Adrenal gland (tissue), 12 donors: ENCODE measurements around the gene PRKCB. TPM values are rescaled to one million over a fixed set of nuclear protein-coding genes. Genes with fewer than 3 reads are reported as not detected.

Source experiments
- DNase-seq, 7 donors: peaks; one replicate each; pipeline ENCODE4 v3.0.0-alpha.2; 2019 to 2020
- H3K27ac ChIP-seq, 5 donors: fragments of 200-600 bp; sonication (generic) in 4 of 5; 1 replicate in 3 of 5; 2 replicates in 2 of 5; pipeline versions ENCODE4 v1.5.1 to v1.8.0; 2016 to 2020; ENCODE audit warnings: mild to moderate bottlenecking in 1 of 5
- H3K27me3 ChIP-seq: fragments of 200-600 bp; 2 replicates; pipeline ENCODE4 v1.8.0; 2021
- H3K36me3 ChIP-seq, 2 donors: fragments of 200-600 bp; replicated peaks in 1 of 2; 1 replicate in 1 of 2; 2 replicates in 1 of 2; pipeline versions ENCODE4 v1.5.1 to v1.8.0; 2018 to 2022
- H3K4me1 ChIP-seq, 2 donors: fragments of 200-600 bp; replicated peaks in 1 of 2; 1 replicate in 1 of 2; 2 replicates in 1 of 2; pipeline versions ENCODE4 v1.5.1 to v1.8.0; 2018 to 2021
- H3K4me3 ChIP-seq, 4 donors: fragments of 200-600 bp; sonication (generic) in 3 of 4; one replicate each; pipeline ENCODE4 v1.5.1; 2016 to 2018
- H3K9me3 ChIP-seq, 3 donors: fragments of 200-600 bp; sonication (generic) in 1 of 3; replicated peaks in 1 of 3; 1 replicate in 2 of 3; 2 replicates in 1 of 3; pipeline versions ENCODE4 v1.5.1 to v1.8.0; 2016 to 2021
- CTCF ChIP-seq, 6 experiments: fragments of 450-650 bp in 4 of 6; fragments of 200-600 bp in 2 of 6; sonication (generic) in 1 of 6; IDR thresholded peaks; 1 replicate in 5 of 6; 2 replicates in 1 of 6; pipeline versions ENCODE4 v1.5.1 to v1.8.0; 2016 to 2021; ENCODE audit warnings: antibody characterized with exemption in 6 of 6, mild to moderate bottlenecking in 2 of 6, moderate library complexity in 1 of 6
- POLR2A ChIP-seq, 2 donors: fragments of 450-650 bp; IDR thresholded peaks; one replicate each; pipeline ENCODE4 v1.6.1; 2017; ENCODE audit warnings: antibody characterized with exemption in 2 of 2, mild to moderate bottlenecking in 2 of 2, moderate library complexity in 1 of 2
- WGBS, 4 donors: extraction: QIAGEN DNeasy Blood & Tissue Kit in 2 of 4; methylation state at CpG; one replicate each; pipeline versions ENCODE4 v1.1.5 to v1.1.7; 2013 to 2017; 5-methylcytosine and 5-hydroxymethylcytosine counted together
- intact Hi-C, 2 donors: fragments of 100-400 bp; cut with DNase I; formaldehyde crosslinking; loops; one replicate each; pipeline versions ENCODE4 v1.14.1 to v1.15.0; 2022 to 2023
- polyA plus RNA-seq, 3 donors: library from polyadenylated mRNA; stranded (reverse); fragments of 200-250 nt in 2 of 3; fragments of 350-450 nt in 1 of 3; fragmentation: Illumina TruSeq in 1 of 3; extraction: RNeasy Lipid Tissue Mini Kit (QIAGEN cat#74804) in 1 of 3; gene quantifications; one replicate each; pipeline ENCODE4 v1.2.3, GENCODE V29; 2013 to 2014
- total RNA-seq, 9 donors: library from RNA; depleted of rRNA in 4 of 9; stranded (reverse); fragments of >200 nt in 4 of 9; fragments of 120-200 nt in 1 of 9; fragmentation: NEBNext Ultra II Directional in 1 of 9; extraction: Animal tissue kit (Norgen Biotek cat#: 25700) in 1 of 9; gene quantifications; one replicate each; pipeline versions ENCODE4 v1.1.0 to v1.2.4, GENCODE V29; 2013 to 2023
- donor health status: healthy with polysubstance abuse.
- donor health status: Bipolar disorder and iron deficiency.
- donor health status: DM: yes; HTN: yes; CAD: no.
- donor health status: DM: no; HTN: no; CAD: no.
- donor health status: DM: no; HTN: no; CAD: no.
- donor health status: DM: yes; HTN: yes; CAD: no.

The PRKCB gene
- total and polyA plus RNA-seq, 12 donors: 0.54 to 8.0 (median 3.0) TPM

GRCh38 chr16:23856251-23856709, 20.5 kb downstream of the PRKCB start:
- Histone ChIP-seq H3K27ac (no peak overlapping the region), H3K27me3 (no peaks in the 10 kb centered on the region), H3K9me3 (no peaks in the 10 kb centered on the region), H3K36me3 (no peaks in the 10 kb centered on the region), H3K4me3 (no peak overlapping the region), H3K4me1 (peaks cover 0 to 11% of the 10 kb centered on the region in 2 donors)
- no peak for TF ChIP-seq CTCF (IDR thresholded peaks at IDR 0.05)
- no peak for TF ChIP-seq POLR2A (IDR thresholded peaks at IDR 0.05)
- intact Hi-C loops: no loop called here
- DNase-seq: no peak
- 57 to 63% (median 61%) methylated on average over 2 of the region's 2 CpGs for WGBS, 4 donors

GRCh38 chr16:23857256-23857880, 21.6 kb downstream of the PRKCB start:
- no peaks in the 10 kb centered on the region for H3K36me3 ChIP-seq
- H3K4me1 ChIP-seq: peaks cover 0 to 11% of the 10 kb centered on the region in 2 donors
- no peak overlapping the region for H3K4me3 ChIP-seq
- H3K27ac ChIP-seq: no peak overlapping the region
- TF ChIP-seq CTCF (IDR thresholded peaks at IDR 0.05): no peak
- TF ChIP-seq POLR2A (IDR thresholded peaks at IDR 0.05): no peak
- intact Hi-C loops: no loop called here
- no peak for DNase-seq
- no peaks in the 10 kb centered on the region for H3K9me3 ChIP-seq
- no peaks in the 10 kb centered on the region for H3K27me3 ChIP-seq
- 32 to 41% (median 36%) methylated on average over 11 of the region's 11 CpGs for WGBS, 4 donors

GRCh38 chr16:23857881-23858269, 22.1 kb downstream of the PRKCB start:
- DNase-seq: no peak
- Histone ChIP-seq H3K4me3 (no peak overlapping the region), H3K36me3 (no peaks in the 10 kb centered on the region), H3K4me1 (peaks cover 0 to 11% of the 10 kb centered on the region in 2 donors), H3K27ac (no peak overlapping the region), H3K9me3 (no peaks in the 10 kb centered on the region), H3K27me3 (no peaks in the 10 kb centered on the region)
- no peak for TF ChIP-seq POLR2A (IDR thresholded peaks at IDR 0.05)
- no peak for TF ChIP-seq CTCF (IDR thresholded peaks at IDR 0.05)
- WGBS, 4 donors: 41 to 68% (median 55%) methylated on average over 1 of the region's 1 CpG
- intact Hi-C loops: no loop called here

GRCh38 chr16:23858542-23858941, 22.8 kb downstream of the PRKCB start:
- Histone ChIP-seq H3K4me3 (no peak overlapping the region), H3K4me1 (peaks cover 0 to 11% of the 10 kb centered on the region in 2 donors), H3K36me3 (no peaks in the 10 kb centered on the region), H3K27ac (no peak overlapping the region), H3K27me3 (no peaks in the 10 kb centered on the region), H3K9me3 (no peaks in the 10 kb centered on the region)
- 54 to 61% (median 58%) methylated on average over 1 of the region's 1 CpG for WGBS, 4 donors
- TF ChIP-seq POLR2A (IDR thresholded peaks at IDR 0.05) (no peak), CTCF (IDR thresholded peaks at IDR 0.05) (no peak)
- intact Hi-C loops: no loop called here
- DNase-seq: peak in 1 of 7 donors; percentile 34
